GM21367 (cell line): ENCODE data around the gene CNTN1.

Experiments
- ATAC-seq: cut with Tn5 transposase; IDR thresholded peaks from one replicate; pipeline ENCODE4 v1.9.1; 2021; ENCODE audit not compliant: unreplicated experiment

Gene CNTN1

GRCh38 chr12:40957417-40957816, 265.2 kb downstream of the CNTN1 start:
- no peak for ATAC-seq

- no peak for ATAC-seq
Measured at GRCh38 chr12:40959041-40959440, 266.8 kb downstream of the CNTN1 start.

GRCh38 chr12:40963751-40964150, 271.5 kb downstream of the CNTN1 start:
- ATAC-seq = no peak

GRCh38 chr12:40969796-40970195, 277.6 kb downstream of the CNTN1 start:
- no peak for ATAC-seq

DNA sequence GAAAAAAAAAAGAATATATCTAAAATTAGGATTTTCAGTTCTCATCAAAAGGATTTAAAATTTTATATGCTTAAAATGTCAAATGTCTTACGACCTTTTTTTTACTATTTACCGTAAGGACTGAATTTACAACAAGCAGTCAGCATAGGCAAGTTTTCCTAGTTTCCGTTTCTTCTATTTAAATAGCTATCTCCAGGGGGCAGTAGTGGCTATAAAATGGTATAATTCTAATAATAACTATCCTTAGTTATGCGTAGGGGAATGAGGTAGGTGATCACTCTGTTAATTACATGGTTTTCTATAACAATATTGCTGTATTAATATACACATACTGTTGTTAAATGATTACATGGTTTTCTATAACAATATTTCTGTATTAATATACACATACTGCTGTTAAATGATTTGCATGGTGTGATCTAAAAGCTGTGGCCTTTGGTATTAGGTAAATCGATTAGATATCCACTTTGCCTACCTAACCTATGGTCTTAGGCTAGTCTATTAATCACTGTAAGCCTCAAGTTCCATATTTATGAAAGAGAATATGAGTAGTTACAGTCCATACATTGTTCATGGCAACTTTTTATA, 278.2 kb downstream of the CNTN1 start:
- no peak for ATAC-seq

DNA sequence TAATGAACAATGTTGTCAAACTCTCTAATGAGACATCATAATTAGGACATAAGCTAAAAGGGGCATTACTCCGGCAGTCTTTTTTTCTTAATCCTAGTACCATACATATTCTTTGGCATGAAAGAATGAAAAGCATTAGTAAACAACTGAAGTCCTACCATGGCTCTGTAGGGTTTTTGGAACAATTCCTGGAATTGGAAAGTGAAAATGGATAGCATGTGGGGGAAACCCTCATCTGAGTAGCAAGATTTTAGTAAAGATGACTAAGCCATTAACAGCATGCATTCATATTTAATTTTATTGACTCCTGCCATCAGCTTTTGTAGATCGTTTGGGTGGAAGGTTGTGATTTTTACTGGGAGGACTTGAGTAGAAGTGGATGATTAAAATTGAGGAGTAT, 279.7 kb downstream of the CNTN1 start:
- no peak for ATAC-seq

DNA sequence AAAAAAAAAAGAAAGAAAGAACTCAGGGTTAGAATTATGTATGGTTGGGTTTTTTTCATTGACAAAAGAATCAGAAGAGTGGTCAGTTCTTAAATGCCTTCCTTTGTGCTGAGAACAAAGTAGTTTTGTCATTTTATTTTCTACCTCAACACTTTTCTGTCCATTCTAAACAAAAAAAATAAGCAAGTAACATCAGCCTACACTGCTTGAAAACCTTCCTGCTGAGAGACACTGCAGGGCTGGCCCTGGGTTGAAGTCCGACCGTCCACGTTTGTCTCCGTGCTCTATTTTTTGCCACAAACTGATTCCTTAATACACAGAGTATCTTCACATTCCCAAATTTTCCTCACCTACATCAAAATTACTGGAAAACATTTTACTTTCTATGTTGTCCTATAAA, 284.3 kb downstream of the CNTN1 start:
- no peak for ATAC-seq

DNA sequence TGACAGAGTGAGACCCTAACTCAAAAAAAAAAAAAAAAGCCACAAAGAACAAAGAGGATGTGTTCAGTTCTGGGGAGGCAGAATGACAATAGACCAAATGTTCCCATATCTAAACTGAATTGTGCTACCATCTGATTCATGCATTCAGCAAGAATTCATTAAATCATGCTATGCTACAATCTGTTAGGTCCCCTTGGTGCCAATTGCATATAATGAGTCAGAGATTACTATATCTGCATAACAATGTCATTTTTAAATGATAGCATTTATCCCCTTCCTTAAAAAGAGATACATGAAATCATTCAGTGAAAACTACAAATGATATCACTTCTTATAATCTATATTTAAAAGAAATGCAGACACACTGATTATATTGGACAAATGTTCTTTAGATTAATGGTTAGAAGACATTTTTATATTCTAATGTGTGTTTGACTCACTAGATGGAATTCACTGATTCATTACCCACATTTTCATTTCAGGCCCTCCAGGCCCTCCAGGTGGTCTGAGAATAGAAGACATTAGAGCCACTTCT, 288.3 kb downstream of the CNTN1 start:
- no peak for ATAC-seq

DNA sequence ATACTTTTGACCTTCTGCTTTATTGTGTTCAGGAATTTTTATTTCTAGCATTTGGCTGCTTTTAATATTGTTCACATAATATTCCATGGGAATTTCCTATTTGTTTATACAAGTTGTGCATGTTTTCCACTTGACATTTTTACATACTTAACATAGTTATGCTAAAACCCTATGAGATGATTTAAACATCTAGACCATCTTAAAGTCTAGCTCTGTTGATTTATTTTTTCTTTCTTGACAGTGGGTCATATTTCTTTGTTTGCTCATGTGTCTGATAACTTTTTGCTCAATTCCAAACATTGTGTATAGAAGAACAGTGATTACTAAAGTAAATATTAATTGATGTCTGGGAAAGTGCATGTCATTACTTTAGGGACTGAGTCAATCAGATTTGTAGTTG, 293.8 kb downstream of the CNTN1 start:
- ATAC-seq = no peak

GRCh38 chr12:40988355-40988754, 296.1 kb downstream of the CNTN1 start:
- ATAC-seq = no peak

DNA sequence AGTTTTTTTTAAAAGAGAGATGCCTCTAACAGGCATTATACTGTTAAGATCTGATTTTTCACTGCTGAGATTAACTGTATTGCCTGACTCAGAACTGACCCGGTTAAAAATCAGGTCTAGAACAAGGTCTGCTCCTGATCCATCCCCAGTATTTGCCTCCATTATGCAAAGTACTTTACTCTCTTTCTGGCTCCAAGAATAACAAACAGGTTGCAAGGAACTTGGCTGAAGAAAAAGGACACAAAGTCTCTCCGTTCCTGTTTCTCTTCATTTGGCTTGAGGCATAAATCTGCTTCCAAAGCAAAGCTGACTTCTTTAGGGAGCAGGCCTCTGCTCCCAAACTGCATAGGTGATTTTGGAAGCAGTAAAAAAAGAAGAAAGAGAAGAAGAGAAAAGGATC, 296.6 kb downstream of the CNTN1 start:
- ATAC-seq = no peak

DNA sequence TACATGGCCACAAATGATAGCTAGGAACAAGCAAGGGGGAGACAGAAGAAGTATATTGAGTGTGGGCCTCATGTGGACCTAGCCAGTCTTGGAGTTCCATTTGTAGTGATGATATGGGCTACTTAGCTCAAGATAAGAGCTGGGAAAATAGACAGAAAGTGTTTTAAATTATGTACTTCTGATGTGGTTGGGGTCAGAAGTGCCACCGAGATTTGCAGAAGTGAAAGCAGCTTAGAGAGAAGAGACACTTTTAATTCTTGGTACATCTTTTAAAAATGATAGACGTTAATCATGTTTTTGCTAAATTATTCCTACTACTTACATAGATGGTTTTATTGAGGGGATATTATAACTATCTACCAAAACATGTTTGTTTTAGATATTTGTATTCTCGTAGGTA, 297.5 kb downstream of the CNTN1 start:
- no peak for ATAC-seq

GRCh38 chr12:40992158-40992557, 299.9 kb downstream of the CNTN1 start:
- no peak for ATAC-seq

GRCh38 chr12:40992674-40993073, 300.4 kb downstream of the CNTN1 start:
- ATAC-seq = no peak

DNA sequence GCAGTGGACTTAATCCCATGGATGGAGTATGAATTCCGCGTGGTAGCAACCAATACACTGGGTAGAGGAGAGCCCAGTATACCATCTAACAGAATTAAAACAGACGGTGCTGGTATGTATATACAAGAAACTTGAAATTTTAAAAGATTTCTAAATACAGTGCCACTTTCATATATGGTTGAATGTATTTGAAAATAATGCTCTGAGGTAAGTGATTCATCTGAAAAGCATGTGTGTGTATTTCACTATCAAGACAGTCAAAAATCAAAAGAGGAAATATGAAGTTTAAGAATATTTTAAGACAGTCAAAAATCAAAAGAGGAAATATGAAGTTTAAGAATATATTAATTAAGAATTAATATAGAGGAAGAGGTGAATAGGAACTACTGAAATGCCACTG, 300.9 kb downstream of the CNTN1 start:
- ATAC-seq = no peak

- no peak for ATAC-seq
Measured at GRCh38 chr12:40996091-40996490, 303.9 kb downstream of the CNTN1 start.

- ATAC-seq = no peak
Measured at GRCh38 chr12:40999210-40999609, 307.0 kb downstream of the CNTN1 start.

DNA sequence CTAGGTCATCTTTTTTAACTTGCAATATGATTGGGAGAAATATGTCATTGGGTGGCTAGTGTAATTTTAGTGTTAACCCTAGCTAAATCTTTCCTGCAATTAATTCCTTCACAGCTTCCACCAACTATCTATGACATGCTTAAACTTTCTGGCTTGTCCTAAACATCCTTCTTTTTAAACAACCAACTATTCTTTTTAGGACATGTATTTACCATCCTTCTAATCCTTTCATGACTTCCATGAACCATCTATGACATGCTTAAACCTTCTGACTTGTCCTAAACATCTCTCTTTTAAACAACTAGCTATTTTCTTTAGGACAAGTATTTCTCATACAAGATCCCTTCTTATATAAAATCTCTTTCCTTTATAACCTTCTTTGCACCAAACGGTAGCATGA, 316.2 kb downstream of the CNTN1 start:
- no peak for ATAC-seq

- no peak for ATAC-seq
Measured at GRCh38 chr12:41011939-41012338, 319.7 kb downstream of the CNTN1 start.

- ATAC-seq = no peak
Measured at GRCh38 chr12:41013881-41014642, 321.8 kb downstream of the CNTN1 start.

GRCh38 chr12:41014643-41015020, 322.4 kb downstream of the CNTN1 start:
- ATAC-seq = no peak

GRCh38 chr12:41018010-41018409, 325.8 kb downstream of the CNTN1 start:
- no peak for ATAC-seq

DNA sequence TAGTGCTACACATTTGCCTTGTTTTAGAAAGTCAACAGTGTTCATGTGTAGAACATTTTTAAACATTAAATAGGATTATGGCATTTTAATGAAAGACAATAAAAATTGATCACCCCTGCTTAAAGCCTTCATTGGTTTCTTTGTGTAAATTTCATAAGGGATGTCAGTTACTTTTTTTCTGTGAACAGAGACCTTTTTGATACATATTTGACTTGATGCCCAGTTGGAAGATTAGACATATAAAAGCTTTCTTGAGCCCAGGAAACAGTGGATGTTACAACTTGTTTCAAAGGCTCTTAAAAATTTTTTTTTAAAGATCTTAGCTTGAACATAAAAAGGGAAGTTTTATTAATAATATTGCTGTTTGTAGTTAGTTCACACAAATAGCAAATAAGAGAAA, 327.2 kb downstream of the CNTN1 start:
- ATAC-seq = no peak
